HUES48 (cell line): Measurements from ENCODE around the gene KAZN.

Source experiments
- H3K27ac ChIP-seq: one replicate; pipeline ENCODE4 v1.7.0; 2013; ENCODE audit warnings: low read depth, low read length, inconsistent platforms
- H3K27me3 ChIP-seq: 2 replicates; pipeline ENCODE4 v1.6.1; 2013; ENCODE audit warnings: mild to moderate bottlenecking, low read length; ENCODE audit not compliant: control insufficient read depth, insufficient read depth
- H3K36me3 ChIP-seq: 2 replicates; pipeline ENCODE4 v1.6.1; 2013; ENCODE audit warnings: low read length; ENCODE audit not compliant: control insufficient read depth, insufficient read depth
- H3K4me1 ChIP-seq: 2 replicates; pipeline ENCODE4 v1.6.1; 2013; ENCODE audit warnings: mild to moderate bottlenecking, low read length; ENCODE audit not compliant: control insufficient read depth, insufficient read depth
- H3K4me3 ChIP-seq: 2 replicates; pipeline ENCODE4 v1.5.1; 2013; ENCODE audit warnings: mild to moderate bottlenecking, low read depth, low read length
- H3K9ac ChIP-seq: 2 replicates; pipeline ENCODE4 v1.6.1; 2013; ENCODE audit warnings: mild to moderate bottlenecking, low read depth, low read length, moderate library complexity
- H3K9me3 ChIP-seq: 2 replicates; pipeline ENCODE4 v1.6.1; 2013; ENCODE audit warnings: low read length; ENCODE audit not compliant: control insufficient read depth, insufficient read depth

Gene KAZN

DNA sequence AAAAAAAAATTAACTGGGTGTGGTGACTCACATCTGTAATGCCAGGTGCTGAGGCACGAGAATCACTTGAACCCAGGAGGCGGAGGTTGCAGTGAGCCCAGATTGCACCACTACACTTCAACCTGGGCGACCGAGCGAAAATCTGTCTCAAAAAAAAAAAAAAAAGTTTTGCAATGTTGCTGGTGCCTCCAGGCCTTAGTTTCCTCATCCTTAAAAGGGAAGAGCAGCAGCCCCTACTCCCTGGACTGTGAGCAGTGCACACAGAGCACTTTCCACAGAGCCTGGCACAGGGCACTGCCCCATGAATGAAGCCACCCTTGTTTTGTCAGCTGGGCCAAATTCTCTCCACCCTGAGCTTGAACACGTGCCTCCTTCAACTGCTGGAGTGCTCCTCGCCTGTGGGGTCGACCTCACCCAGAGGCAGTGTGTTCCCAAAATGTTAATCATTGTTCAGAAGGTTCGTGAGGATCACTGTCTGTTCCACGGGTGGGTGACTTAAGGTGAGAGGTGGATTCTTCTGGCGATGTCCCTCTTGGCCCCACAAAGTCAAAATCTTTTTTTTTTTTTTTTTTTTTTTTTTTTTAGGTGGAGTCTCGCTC, 402.9 kb downstream of the KAZN start:
- Histone ChIP-seq H3K27me3 (no peaks in the 10 kb centered on the region), H3K9ac (no peak overlapping the region), H3K4me1 (0 out of 2 replicates have a peak, but pooled peaks cover 4% of the 10 kb centered on the region), H3K36me3 (no peaks in the 10 kb centered on the region), H3K27ac (no peak overlapping the region), H3K4me3 (no peak overlapping the region), H3K9me3 (no peaks in the 10 kb centered on the region)

DNA sequence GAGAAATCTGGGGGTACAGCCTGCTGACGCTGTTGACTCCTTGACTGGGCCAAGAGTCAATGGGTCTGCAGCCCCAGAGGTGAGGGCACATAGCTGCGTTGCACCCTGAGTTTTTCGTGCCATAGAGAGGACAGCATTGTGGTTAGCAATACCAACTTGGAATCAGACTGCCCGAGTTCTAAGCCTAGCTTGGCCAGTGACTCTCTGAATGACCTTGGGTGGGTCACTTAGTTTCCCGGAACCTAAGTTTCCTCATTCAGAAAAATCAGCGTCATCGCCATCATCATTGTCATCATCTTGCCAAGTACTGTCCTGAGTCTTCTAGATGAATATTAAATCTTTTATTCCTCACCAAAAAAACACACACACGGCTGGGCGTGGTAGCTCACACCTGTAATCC, 403.8 kb downstream of the KAZN start:
- H3K4me3 ChIP-seq: no peak overlapping the region
- H3K9me3 ChIP-seq: no peaks in the 10 kb centered on the region
- H3K9ac ChIP-seq: no peak overlapping the region
- H3K4me1 ChIP-seq: 0 out of 2 replicates have a peak, but pooled peaks cover 3% of the 10 kb centered on the region
- H3K27me3 ChIP-seq: no peaks in the 10 kb centered on the region
- H3K36me3 ChIP-seq: no peaks in the 10 kb centered on the region
- H3K27ac ChIP-seq: no peak overlapping the region

- no peaks in the 10 kb centered on the region for H3K36me3 ChIP-seq
- H3K27me3 ChIP-seq: no peaks in the 10 kb centered on the region
- H3K4me3 ChIP-seq: no peak overlapping the region
- H3K4me1 ChIP-seq: peaks cover 6% of the 10 kb centered on the region; the same call in 1 of the 2 replicates
- no peak overlapping the region for H3K9ac ChIP-seq
- H3K9me3 ChIP-seq: no peaks in the 10 kb centered on the region
- no peak overlapping the region for H3K27ac ChIP-seq
Measured at GRCh38 chr1:15004396-15004795, 405.9 kb downstream of the KAZN start.

- Histone ChIP-seq H3K27ac (no peak overlapping the region), H3K9ac (no peak overlapping the region), H3K4me3 (no peak overlapping the region), H3K27me3 (no peaks in the 10 kb centered on the region), H3K9me3 (no peaks in the 10 kb centered on the region), H3K4me1 (peaks cover 6% of the 10 kb centered on the region; the same call in 1 of the 2 replicates), H3K36me3 (no peaks in the 10 kb centered on the region)
Measured at GRCh38 chr1:15005116-15005515, 406.6 kb downstream of the KAZN start.

- peaks cover 6% of the 10 kb centered on the region; the same call in 1 of the 2 replicates for H3K4me1 ChIP-seq
- no peaks in the 10 kb centered on the region for H3K36me3 ChIP-seq
- H3K4me3 ChIP-seq: no peak overlapping the region
- H3K9ac ChIP-seq: no peak overlapping the region
- no peak overlapping the region for H3K27ac ChIP-seq
- no peaks in the 10 kb centered on the region for H3K9me3 ChIP-seq
- H3K27me3 ChIP-seq: no peaks in the 10 kb centered on the region
Measured at GRCh38 chr1:15007368-15007767, 408.9 kb downstream of the KAZN start.

DNA sequence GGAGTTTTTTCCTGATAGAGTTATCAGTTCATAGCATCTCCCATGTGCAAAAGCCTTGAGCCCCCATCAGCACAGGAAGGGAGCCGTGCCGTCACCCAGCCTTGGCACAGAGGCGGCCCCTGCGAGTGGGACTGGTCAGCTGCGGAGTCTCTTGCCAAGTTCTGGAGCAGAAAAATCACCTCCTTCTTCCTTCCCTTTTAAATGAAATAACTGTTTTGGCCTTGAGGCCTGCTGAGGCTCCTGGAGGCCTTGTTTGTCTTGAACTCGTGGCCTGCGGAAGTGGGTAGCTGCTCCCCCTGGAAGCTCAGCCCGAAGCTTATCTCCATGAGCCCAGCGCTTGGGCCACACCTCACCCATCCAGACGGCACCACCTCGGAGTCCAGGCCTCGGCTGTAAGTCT, 409.4 kb downstream of the KAZN start:
- Histone ChIP-seq H3K36me3 (no peaks in the 10 kb centered on the region), H3K27me3 (no peaks in the 10 kb centered on the region), H3K4me3 (no peak overlapping the region), H3K4me1 (peaks cover 6% of the 10 kb centered on the region; the same call in 1 of the 2 replicates), H3K27ac (no peak overlapping the region), H3K9me3 (no peaks in the 10 kb centered on the region), H3K9ac (no peak overlapping the region)

DNA sequence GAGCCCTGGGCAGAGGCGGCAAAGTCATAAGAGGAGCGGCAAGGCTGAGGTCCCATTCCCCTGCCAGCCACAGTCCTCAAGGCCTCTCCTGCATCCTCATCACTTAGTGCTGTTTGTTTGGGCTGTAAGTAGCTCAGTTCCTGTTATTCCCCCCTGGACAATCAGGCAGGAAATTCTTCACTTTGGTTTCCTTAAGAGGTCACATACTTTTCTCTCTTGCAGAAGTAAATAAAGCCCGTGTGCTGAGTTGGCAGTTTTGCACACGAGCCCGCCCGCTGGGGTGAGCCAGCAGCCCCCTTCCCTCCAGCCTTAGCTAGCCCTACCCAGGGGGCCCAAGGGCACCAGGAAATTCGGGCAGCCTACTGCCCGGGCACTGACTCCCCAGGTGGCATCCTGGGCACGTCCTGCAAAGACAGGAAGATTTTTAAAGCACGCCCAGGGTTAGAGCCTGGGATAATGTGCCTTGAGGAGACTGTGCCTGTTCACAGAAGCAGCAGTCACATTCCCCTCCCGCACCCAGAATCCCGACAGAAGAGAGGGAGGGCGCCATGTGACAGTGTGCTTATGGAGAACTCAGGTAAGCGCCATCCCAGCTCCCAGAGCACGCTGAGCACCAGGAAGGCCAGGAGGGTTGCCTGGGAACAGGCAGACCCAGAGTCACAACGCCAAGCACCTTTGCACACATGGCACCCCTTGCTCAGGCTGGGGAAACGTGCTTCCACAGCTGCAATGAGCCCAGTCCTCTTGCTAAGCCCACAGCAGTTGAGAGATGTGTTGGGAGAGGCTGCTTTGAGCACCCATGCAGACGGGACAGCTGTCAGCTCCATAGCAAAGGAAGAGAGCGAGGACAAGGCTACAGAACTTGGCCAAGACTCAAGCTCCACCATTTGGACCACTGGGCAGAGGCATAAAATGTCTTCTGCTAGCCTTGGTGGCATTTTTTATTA, 410.6 kb downstream of the KAZN start:
- Histone ChIP-seq H3K27me3 (no peaks in the 10 kb centered on the region), H3K9me3 (no peaks in the 10 kb centered on the region), H3K36me3 (no peaks in the 10 kb centered on the region), H3K9ac (no peak overlapping the region), H3K4me1 (peaks cover 6% of the 10 kb centered on the region; the same call in 1 of the 2 replicates), H3K27ac (no peak overlapping the region), H3K4me3 (no peak overlapping the region)

DNA sequence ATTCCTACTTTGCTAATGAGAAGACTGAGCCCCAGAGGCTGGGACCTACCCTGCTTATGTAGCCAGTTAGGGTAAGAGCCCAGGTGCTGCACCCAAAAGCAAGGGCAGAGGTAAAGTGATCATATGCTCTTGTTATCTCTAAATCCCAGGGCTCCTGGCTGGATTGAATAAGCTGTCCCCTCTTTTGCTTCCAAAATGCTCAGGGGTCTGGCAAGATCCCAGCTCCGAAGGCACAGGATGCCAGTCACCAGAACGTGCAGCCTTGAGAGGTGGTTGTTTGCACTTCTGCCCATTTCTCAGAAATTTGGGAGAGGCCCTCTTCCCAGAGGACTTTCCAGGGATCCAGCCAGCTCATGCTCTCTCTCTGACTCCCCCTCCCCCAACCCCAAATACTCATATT, 412.7 kb downstream of the KAZN start:
- no peak overlapping the region for H3K9ac ChIP-seq
- H3K27ac ChIP-seq: no peak overlapping the region
- no peaks in the 10 kb centered on the region for H3K27me3 ChIP-seq
- H3K9me3 ChIP-seq: no peaks in the 10 kb centered on the region
- H3K36me3 ChIP-seq: no peaks in the 10 kb centered on the region
- no peak overlapping the region for H3K4me3 ChIP-seq
- peaks cover 6% of the 10 kb centered on the region; the same call in 1 of the 2 replicates for H3K4me1 ChIP-seq

DNA sequence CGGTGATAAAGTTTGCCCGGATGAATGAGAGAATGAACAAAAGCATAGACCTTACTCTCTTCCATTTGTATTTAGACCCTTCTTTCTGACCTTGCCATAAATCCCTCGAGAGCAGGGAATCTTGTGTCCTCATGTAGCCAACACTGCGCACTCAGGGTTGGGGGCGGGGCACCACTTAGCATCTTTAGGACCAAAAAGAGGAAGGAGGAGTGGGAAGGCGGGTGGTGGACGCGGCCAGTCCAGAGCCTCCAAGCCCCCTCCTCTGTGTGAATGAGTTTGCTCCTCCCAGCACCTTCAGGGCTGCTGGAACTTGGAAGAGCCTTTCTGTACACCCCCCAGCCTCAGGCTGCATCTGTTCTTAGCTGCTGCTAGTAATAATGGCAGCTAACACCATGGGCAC, 413.2 kb downstream of the KAZN start:
- Histone ChIP-seq H3K36me3 (no peaks in the 10 kb centered on the region), H3K9ac (no peak overlapping the region), H3K27me3 (no peaks in the 10 kb centered on the region), H3K27ac (no peak overlapping the region), H3K9me3 (no peaks in the 10 kb centered on the region), H3K4me1 (peaks cover 6% of the 10 kb centered on the region; the same call in 1 of the 2 replicates), H3K4me3 (no peak overlapping the region)

GRCh38 chr1:15012822-15013221, 414.3 kb downstream of the KAZN start:
- Histone ChIP-seq H3K9me3 (no peaks in the 10 kb centered on the region), H3K27ac (no peak overlapping the region), H3K4me1 (peaks cover 6% of the 10 kb centered on the region; the same call in 1 of the 2 replicates), H3K9ac (no peak overlapping the region), H3K36me3 (no peaks in the 10 kb centered on the region), H3K27me3 (no peaks in the 10 kb centered on the region), H3K4me3 (no peak overlapping the region)

DNA sequence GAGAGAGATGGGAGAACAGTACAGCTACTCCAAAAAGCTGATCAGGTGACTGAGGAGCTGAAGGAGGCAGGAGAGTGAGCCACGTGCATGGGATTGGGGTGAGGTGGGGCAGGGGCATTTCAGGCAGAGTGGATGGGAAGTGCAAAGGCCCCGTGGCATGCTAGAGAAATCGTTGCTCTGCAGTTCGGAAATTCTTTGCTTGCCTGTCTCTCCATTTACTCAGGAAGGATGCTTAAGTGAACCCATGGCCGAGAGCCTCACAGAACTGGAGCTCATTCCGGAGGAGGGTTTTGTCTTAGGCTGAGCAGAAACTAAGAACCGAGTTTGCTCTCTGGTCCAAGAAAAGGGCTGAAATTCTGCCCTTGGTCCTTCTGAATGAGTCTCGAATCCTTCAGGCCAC, 415.3 kb downstream of the KAZN start:
- Histone ChIP-seq H3K9me3 (no peaks in the 10 kb centered on the region), H3K36me3 (no peaks in the 10 kb centered on the region), H3K4me1 (peaks cover 3% of the 10 kb centered on the region; the same call in 1 of the 2 replicates), H3K9ac (no peak overlapping the region), H3K27ac (no peak overlapping the region), H3K4me3 (no peak overlapping the region), H3K27me3 (no peaks in the 10 kb centered on the region)
